Fibroblast of skin of scalp (primary cell): ENCODE results near the gene TYMP.

Experiments used
- DNase-seq: peaks from one replicate; pipeline ENCODE4 v3.0.0-alpha.2; 2013

TYMP gene

GRCh38 chr22:50504369-50505211, 25.2 kb downstream of the TYMP start:
- DNase-seq, result no peak

- no peak for DNase-seq
These were observed 26.2 kb downstream of the TYMP start for GRCh38 chr22:50503475-50504145.

- no peak for DNase-seq
These were observed 27.0 kb downstream of the TYMP start for GRCh38 chr22:50502628-50503474.

- no peak for DNase-seq
These were observed 27.7 kb downstream of the TYMP start for GRCh38 chr22:50502096-50502495.

- no peak for DNase-seq
These were observed 29.4 kb downstream of the TYMP start for GRCh38 chr22:50500452-50500851.

GRCh38 chr22:50498322-50498890, 31.4 kb downstream of the TYMP start:
- DNase-seq, result peak; percentile 49

- DNase-seq, result no peak
These were observed 32.7 kb downstream of the TYMP start for GRCh38 chr22:50497093-50497492.

- no peak for DNase-seq
These were observed 39.1 kb downstream of the TYMP start for GRCh38 chr22:50490531-50491308.

- DNase-seq, result no peak
These were observed 40.2 kb downstream of the TYMP start for GRCh38 chr22:50489363-50490243.

- DNase-seq, result no peak
These were observed 40.9 kb downstream of the TYMP start for GRCh38 chr22:50488886-50489285.

- DNase-seq, result no peak
These were observed 41.7 kb downstream of the TYMP start for GRCh38 chr22:50488006-50488677.

GRCh38 chr22:50487290-50488005, 42.4 kb downstream of the TYMP start:
- DNase-seq, result no peak

GRCh38 chr22:50486561-50487289, 43.1 kb downstream of the TYMP start, which contains the start of gene MIOX:
Gene MIOX (plus strand): TSS chr22:50486859. CDS start chr22:50486898, 39 bp downstream.
- no peak for DNase-seq

GRCh38 chr22:50485221-50486131, 44.3 kb downstream of the TYMP start:
- peak; percentile 22 for DNase-seq

GRCh38 chr22:50483977-50484853, 45.6 kb downstream of the TYMP start:
- no peak for DNase-seq

GRCh38 chr22:50483556-50483955, 46.3 kb downstream of the TYMP start:
- DNase-seq, result no peak

GRCh38 chr22:50483106-50483505, 46.7 kb downstream of the TYMP start:
- DNase-seq, result no peak
